ENCODE measurements around the gene BCAM.

- TF ChIP-seq SIN3A (IDR thresholded peaks at IDR 0.05; ENCODE audit: borderline replicate concordance, insufficient read depth, low read length) (no peak), REST (IDR thresholded peaks at IDR 0.05; ENCODE audit: insufficient read depth in 1 of 2, low read depth in 2 of 2, low read length in 2 of 2) (no peak)
These were observed 1.6 kb downstream of the BCAM start for GRCh38 chr19:44810234-44811121.
